IMR-90 (cell line): Measurements from ENCODE around the gene SCYL2. TPM values are rescaled to one million over a fixed set of nuclear protein-coding genes. Genes with fewer than 3 reads are reported as not detected.
A peak's percentile ranks its signal among the peaks of the same experiment; 100 is the strongest.

ENCODE experiments used
- ATAC-seq: fragments of 200-7000 bp; cut with Tn5 transposase; 2 replicates; pipeline ENCODE4 v1.9.1; 2020; ENCODE audit warnings: low read depth, mild to moderate bottlenecking, moderate library complexity
- BruUV-seq: library from RNA; stranded (reverse); fragments of 400-500 nt; replicated peaks from 2 replicates; lab custom pipeline; 2021; lab: Mats Ljungman, UMichigan
- CTCF ChIA-PET: fragments of 300-600 bp; formaldehyde crosslinking; extraction: SDS; loops from one replicate; lab custom pipeline; 2021; ENCODE audit warnings: antibody characterized with exemption; lab: Yijun Ruan, JAX
- POLR2A ChIA-PET: fragments of 300-600 bp; sonication (Branson Sonifier 250); formaldehyde crosslinking; loops from one replicate; lab custom pipeline; 2022; ENCODE audit warnings: antibody characterized with exemption; ENCODE audit not compliant: unreplicated experiment; lab: Charles Lee
- DNase-seq: peaks from one replicate; pipeline ENCODE4 v3.0.0; 2013
- H2AFZ ChIP-seq: replicated peaks from 2 replicates; pipeline ENCODE3; 2013; ENCODE audit warnings: low read length, mild to moderate bottlenecking; ENCODE audit not compliant: poor library complexity
- H2AK5ac ChIP-seq: 2 replicates; pipeline ENCODE4 v1.6.1; 2013; ENCODE audit warnings: low read depth, low read length, inconsistent platforms
- H2AK9ac ChIP-seq: replicated peaks from 2 replicates; pipeline ENCODE3; 2013; ENCODE audit warnings: mild to moderate bottlenecking, low read depth, low read length, moderate library complexity; ENCODE audit not compliant: poor library complexity
- H2BK120ac ChIP-seq: 2 replicates; pipeline ENCODE4 v1.6.1; 2013; ENCODE audit warnings: low read depth, low read length, inconsistent platforms
- H2BK15ac ChIP-seq: 3 replicates; pipeline ENCODE4 v1.6.1; 2013; ENCODE audit warnings: low read depth, low read length, inconsistent platforms
- H2BK20ac ChIP-seq: 2 replicates; pipeline ENCODE4 v1.6.1; 2013; ENCODE audit warnings: low read depth, mild to moderate bottlenecking, inconsistent platforms, low read length, moderate library complexity
- H2BK5ac ChIP-seq: 2 replicates; pipeline ENCODE4 v1.6.1; 2013; ENCODE audit warnings: mild to moderate bottlenecking, low read depth, low read length, inconsistent platforms; ENCODE audit not compliant: poor library complexity, severe bottlenecking
- H3K14ac ChIP-seq: replicated peaks from 2 replicates; pipeline ENCODE4 v1.6.1; 2013; ENCODE audit warnings: low read depth, low read length, inconsistent platforms
- H3K18ac ChIP-seq: 2 replicates; pipeline ENCODE4 v1.6.1; 2013; ENCODE audit warnings: low read depth, low read length, control low read depth
- H3K23ac ChIP-seq: 2 replicates; pipeline ENCODE4 v1.6.1; 2013; ENCODE audit warnings: low read depth, low read length, inconsistent platforms
- H3K27ac ChIP-seq: 2 replicates; pipeline ENCODE4 v1.5.1; 2013; ENCODE audit warnings: mild to moderate bottlenecking, control low read depth, low read length; ENCODE audit not compliant: insufficient read depth
- H3K27me3 ChIP-seq: 2 replicates; pipeline ENCODE4 v1.6.1; 2013; ENCODE audit warnings: low read length; ENCODE audit not compliant: control insufficient read depth, insufficient read depth
- H3K36me3 ChIP-seq: 2 replicates; pipeline ENCODE4 v1.6.1; 2013; ENCODE audit warnings: low read length, mixed read lengths; ENCODE audit not compliant: control insufficient read depth, insufficient read depth
- H3K4ac ChIP-seq: 2 replicates; pipeline ENCODE4 v1.6.1; 2013; ENCODE audit warnings: low read depth, low read length, inconsistent platforms
- H3K4me1 ChIP-seq: 2 replicates; pipeline ENCODE4 v1.6.1; 2013; ENCODE audit warnings: low read length, mixed read lengths; ENCODE audit not compliant: control insufficient read depth, insufficient read depth
- H3K4me2 ChIP-seq: 2 replicates; pipeline ENCODE4 v1.6.1; 2013; ENCODE audit warnings: low read depth, mild to moderate bottlenecking, control low read depth, low read length, moderate library complexity
- H3K4me3 ChIP-seq: 2 replicates; pipeline ENCODE4 v1.5.1; 2013; ENCODE audit warnings: low read depth, mild to moderate bottlenecking, control low read depth, low read length, moderate library complexity; ENCODE audit not compliant: insufficient read depth
- H3K56ac ChIP-seq: 2 replicates; pipeline ENCODE4 v1.6.1; 2013; ENCODE audit warnings: low read length, inconsistent platforms; ENCODE audit not compliant: insufficient read depth; ENCODE audit errors: extremely low read depth
- H3K79me1 ChIP-seq, 2 experiments: 2 replicates each; pipeline ENCODE4 v1.6.1; 2013; ENCODE audit warnings: low read length in 2 of 2, inconsistent platforms in 1 of 2, low read depth in 1 of 2
- H3K9ac ChIP-seq: 2 replicates; pipeline ENCODE4 v1.6.1; 2013; ENCODE audit warnings: low read depth, low read length, control low read depth
- H3K9me1 ChIP-seq: 2 replicates; pipeline ENCODE4 v1.6.1; 2013; ENCODE audit warnings: low read length, inconsistent platforms; ENCODE audit not compliant: insufficient read depth
- H3K9me3 ChIP-seq: 2 replicates; pipeline ENCODE4 v1.6.1; 2013; ENCODE audit warnings: low read length; ENCODE audit not compliant: control insufficient read depth, insufficient read depth
- H4K20me1 ChIP-seq: 2 replicates; pipeline ENCODE4 v1.6.1; 2013; ENCODE audit warnings: low read length, inconsistent platforms; ENCODE audit not compliant: insufficient read depth
- H4K5ac ChIP-seq: 2 replicates; pipeline ENCODE4 v1.6.1; 2013; ENCODE audit warnings: mild to moderate bottlenecking, low read depth, low read length, control low read depth
- H4K8ac ChIP-seq, 2 experiments: 2 replicates each; pipeline ENCODE4 v1.6.1; 2013; ENCODE audit warnings: low read depth in 2 of 2, low read length in 2 of 2, control low read depth in 1 of 2, inconsistent platforms in 1 of 2
- H4K91ac ChIP-seq: 2 replicates; pipeline ENCODE4 v1.6.1; 2013; ENCODE audit warnings: low read depth, low read length, inconsistent platforms; ENCODE audit not compliant: insufficient read depth
- CHD1 ChIP-seq: IDR thresholded peaks from 2 replicates; pipeline ENCODE4 v1.6.1; 2012; ENCODE audit warnings: low read depth, low read length, improper control_type of control experiment
- SMC3 ChIP-seq: fragments of 150-350 bp; IDR thresholded peaks from 2 replicates; pipeline ENCODE4 v1.6.1; 2016; ENCODE audit warnings: low read depth, mild to moderate bottlenecking, antibody characterized with exemption, low read length, moderate library complexity
- WGBS, 2 experiments: methylation state at CpG; one replicate each; pipeline versions ENCODE4 v1.1.5 to v1.1.7; 2013; ENCODE audit warnings: missing lambda C conversion rate in 2 of 2; ENCODE audit not compliant: insufficient read length in 1 of 2; ENCODE audit errors: extremely low coverage in 2 of 2; 5-methylcytosine and 5-hydroxymethylcytosine counted together
- dilution Hi-C: fragments of 300-500 bp; cut with HindIII; formaldehyde crosslinking; loops from one replicate; pipeline ENCODE4 v1.14.3; 2018; ENCODE audit warnings: low sequenced_read_pairs; ENCODE audit not compliant: unreplicated experiment
- in situ Hi-C: fragments of 300-500 bp; cut with MboI; formaldehyde crosslinking; loops from 3 replicates; pipeline ENCODE4 v1.14.3; 2019; ENCODE audit warnings: low sequenced_read_pairs, inconsistent platforms, mixed read lengths
- intact Hi-C: fragments of 100-400 bp; cut with micrococcal nuclease; formaldehyde crosslinking; loops from 2 replicates; pipeline ENCODE4 v1.10.0; 2022
- polyA plus RNA-seq, 3 experiments: library from polyadenylated mRNA; depleted of rRNA; stranded (reverse); fragments of >200 nt; gene quantifications; 2 replicates each; pipeline ENCODE4 v1.2.3, GENCODE V29; 2012; ENCODE audit warnings: low replicate concordance in 1 of 3
- total RNA-seq: library from RNA; depleted of rRNA; stranded (reverse); fragments of >200 nt; gene quantifications from 2 replicates; pipeline ENCODE4 v1.2.3, GENCODE V29; 2012

Gene SCYL2
- total and polyA plus RNA-seq, 2 of the 4 experiments (the other 2 are of a cell fraction), result 15.3 to 52.0 TPM

- TF ChIP-seq CHD1 (no peak), SMC3 (peak; percentile 60)
These were observed 81.9 kb downstream of the SCYL2 start (continued) for GRCh38 chr12:100348657-100349454.

GRCh38 chr12:100356644-100357223 lies 89.8 kb downstream of the SCYL2 start, which contains the start of gene SLC17A8:
Gene SLC17A8, plus strand, starts transcription at chr12:100357074. Its CDS starts 318 bp downstream, at chr12:100357392.
- H3K14ac ChIP-seq, result no peak within 1 kb of the TSS
- no peak within 1 kb of the TSS for H2AFZ ChIP-seq
- H4K91ac ChIP-seq, result no peak within 1 kb of the TSS
- WGBS, 2 experiments, result 7% methylated on average over 5 of the region's 13 CpGs; no CpG with 5 or more reads in 1 of the 2 experiments
- H2AK9ac ChIP-seq, result no peak within 1 kb of the TSS
- ChIA-PET CTCF (interaction anchor here (1.5 kb wide), 1 partner anchor 9 kb away, joined by 5 read pairs; no protein-coding TSS in a partner anchor), POLR2A (no interaction called here)
- no peak for TF ChIP-seq SMC3
- H2AK5ac ChIP-seq, result no peak within 1 kb of the TSS
- H3K4ac ChIP-seq, result no peak within 1 kb of the TSS
- no peaks in the 10 kb centered on the region for H3K9me1 ChIP-seq
- no TSS peak for BruUV-seq
- no peaks in the 10 kb centered on the region for H3K36me3 ChIP-seq
- no peak within 1 kb of the TSS for H3K23ac ChIP-seq
- H2BK20ac ChIP-seq, result no peak within 1 kb of the TSS
- no peak within 1 kb of the TSS for H3K4me3 ChIP-seq
- no peaks in the 10 kb centered on the region for H3K9me3 ChIP-seq
- H3K4me2 ChIP-seq, result no peak within 1 kb of the TSS; the same call in 1 of the 2 replicates
- H4K20me1 ChIP-seq, result no peaks in the 10 kb centered on the region
- no peak within 1 kb of the TSS for H4K5ac ChIP-seq
- intact Hi-C loops (no loop called here), dilution Hi-C loops (no loop called here), in situ Hi-C loops (loop anchor here (25.0 kb wide), 1 partner anchor 181 kb away; no protein-coding TSS in a partner anchor)
- H3K27ac ChIP-seq, result no peak within 1 kb of the TSS
- H2BK5ac ChIP-seq, result no peak within 1 kb of the TSS
- ATAC-seq (peak; percentile 49; the same call in 1 of the 2 replicates), DNase-seq (no peak)
- H3K79me1 ChIP-seq, result no peaks in the 10 kb centered on the region
- H4K8ac ChIP-seq, result no peak within 1 kb of the TSS
- H3K27me3 ChIP-seq, result peaks cover 14% of the 10 kb centered on the region
- no peak within 1 kb of the TSS for H3K56ac ChIP-seq
- H2BK15ac ChIP-seq, result no peak within 1 kb of the TSS
- H3K18ac ChIP-seq, result no peak within 1 kb of the TSS
- no peaks in the 10 kb centered on the region; the same call in 1 of the 2 replicates for H3K4me1 ChIP-seq
- no peak within 1 kb of the TSS for H3K9ac ChIP-seq
- H2BK120ac ChIP-seq, result no peak within 1 kb of the TSS
